RPMI8226 (cell line): ENCODE results near the gene RIN3.

Source experiments
- DNase-seq: peaks from one replicate; pipeline ENCODE4 v3.0.0-alpha.2; 2015

The RIN3 gene

DNA sequence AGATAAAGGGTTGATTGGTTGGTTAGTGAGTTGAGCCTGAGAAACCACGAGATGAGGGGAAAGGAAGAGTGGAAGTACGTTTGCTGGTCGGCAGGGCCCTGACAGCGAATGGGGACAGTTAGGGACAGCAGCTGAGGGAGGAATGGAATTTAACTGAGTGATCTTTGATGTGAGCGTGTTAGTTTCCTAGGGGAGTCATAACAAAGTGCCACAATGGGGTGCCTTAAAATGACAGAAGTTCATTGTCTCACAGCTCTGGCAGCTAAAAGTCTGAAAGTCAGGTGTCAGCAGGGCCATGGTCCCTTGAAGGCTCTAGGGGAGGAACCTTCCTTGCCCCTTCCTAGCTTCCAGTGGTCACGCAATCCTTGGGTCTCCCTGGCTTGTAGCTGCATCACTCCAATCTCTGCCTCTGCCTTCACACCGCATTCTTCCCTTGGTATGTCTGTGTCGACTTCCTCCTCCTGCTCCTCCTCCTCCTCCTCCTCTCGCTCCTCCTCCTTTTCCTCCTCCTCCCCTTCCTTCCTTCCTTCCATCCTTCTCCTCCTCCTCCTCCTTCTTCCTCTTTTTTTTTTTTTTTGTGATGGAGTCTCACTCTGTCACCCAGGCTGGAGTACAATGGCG lies 26.0 kb upstream of the RIN3 start:
- DNase-seq: no peak

- no peak for DNase-seq
These were observed 24.0 kb upstream of the RIN3 start for GRCh38 chr14:92489394-92490238.

DNA sequence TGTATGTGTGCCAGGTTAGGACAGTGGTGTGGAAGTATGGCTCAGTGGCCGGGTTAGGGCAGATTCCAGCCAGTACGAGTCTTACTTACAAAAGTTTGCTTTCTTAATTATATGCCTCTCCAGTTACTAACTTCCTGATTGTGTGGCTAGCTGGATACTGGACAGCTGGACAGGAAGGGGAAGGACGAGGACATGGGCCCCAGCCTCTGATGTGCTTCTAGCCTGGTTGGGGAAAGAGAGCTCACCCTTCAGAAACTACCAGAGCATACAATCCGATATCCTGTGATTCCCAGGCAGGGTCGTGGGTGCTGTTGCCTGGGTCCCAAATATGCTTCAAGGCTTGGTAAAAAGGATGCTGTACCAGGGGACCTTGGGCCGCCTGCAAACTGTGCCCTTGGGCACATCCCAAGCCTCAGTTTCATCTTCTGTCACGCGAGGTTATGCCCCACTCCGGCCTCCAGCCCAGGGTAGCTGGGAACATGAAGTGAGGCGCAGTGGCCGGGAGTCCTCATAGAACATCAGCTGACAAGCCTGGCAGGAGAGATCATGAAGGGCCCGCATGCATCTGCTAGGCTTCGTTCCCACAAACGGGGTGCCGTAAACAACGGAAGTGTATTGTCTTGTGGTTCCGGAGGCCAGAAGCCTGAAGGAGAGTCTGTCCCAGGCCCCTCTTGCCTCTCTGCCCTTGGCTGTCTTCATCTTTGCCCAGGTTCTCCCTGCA lies 23.2 kb upstream of the RIN3 start:
- DNase-seq: no peak

GRCh38 chr14:92491782-92492181 lies 21.8 kb upstream of the RIN3 start:
- DNase-seq: no peak

GRCh38 chr14:92492258-92492657 lies 21.3 kb upstream of the RIN3 start:
- no peak for DNase-seq

- no peak for DNase-seq
These were observed 20.6 kb upstream of the RIN3 start for GRCh38 chr14:92493024-92493423.

DNA sequence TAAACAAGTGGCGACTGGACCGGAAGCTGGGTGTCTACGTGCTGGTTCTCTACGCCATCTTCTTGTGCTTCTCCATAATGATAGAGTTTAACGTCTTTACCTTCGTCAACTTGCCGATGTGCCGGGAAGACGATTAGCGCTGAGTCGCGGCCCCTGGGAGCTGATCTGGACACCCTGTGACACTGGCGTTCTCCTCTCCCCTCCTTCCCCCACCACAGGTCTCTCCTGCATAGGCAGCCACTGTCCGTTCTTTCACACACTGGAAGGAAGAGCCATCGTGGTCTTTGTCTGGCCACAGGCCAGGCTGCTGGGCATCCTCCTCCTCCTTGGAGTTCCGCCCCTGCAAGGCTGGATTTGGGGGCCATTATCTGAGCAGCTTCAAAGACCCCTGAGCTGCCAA lies 20.1 kb upstream of the RIN3 start:
- DNase-seq: no peak

DNA sequence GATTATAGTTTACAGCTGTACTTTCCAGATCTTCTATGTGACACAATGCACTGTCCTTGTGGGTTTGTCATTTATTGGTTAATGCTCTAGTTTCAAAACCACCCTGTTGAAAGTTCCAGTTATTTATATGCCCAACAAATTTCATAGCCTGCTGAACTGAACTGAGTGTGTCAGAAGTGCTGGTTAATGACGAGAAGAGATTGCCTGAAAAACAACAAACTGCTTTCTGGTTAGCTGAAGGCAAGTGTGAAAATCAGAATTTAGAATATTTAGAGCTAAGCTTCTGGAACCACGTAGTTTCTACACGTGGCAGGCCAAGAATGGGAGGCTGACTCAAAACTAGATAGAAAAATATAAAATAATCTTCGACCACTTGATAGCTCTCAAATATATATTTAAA lies 19.1 kb upstream of the RIN3 start:
- no peak for DNase-seq

- no peak for DNase-seq
These were observed 18.6 kb upstream of the RIN3 start for GRCh38 chr14:92495027-92495426.

DNA sequence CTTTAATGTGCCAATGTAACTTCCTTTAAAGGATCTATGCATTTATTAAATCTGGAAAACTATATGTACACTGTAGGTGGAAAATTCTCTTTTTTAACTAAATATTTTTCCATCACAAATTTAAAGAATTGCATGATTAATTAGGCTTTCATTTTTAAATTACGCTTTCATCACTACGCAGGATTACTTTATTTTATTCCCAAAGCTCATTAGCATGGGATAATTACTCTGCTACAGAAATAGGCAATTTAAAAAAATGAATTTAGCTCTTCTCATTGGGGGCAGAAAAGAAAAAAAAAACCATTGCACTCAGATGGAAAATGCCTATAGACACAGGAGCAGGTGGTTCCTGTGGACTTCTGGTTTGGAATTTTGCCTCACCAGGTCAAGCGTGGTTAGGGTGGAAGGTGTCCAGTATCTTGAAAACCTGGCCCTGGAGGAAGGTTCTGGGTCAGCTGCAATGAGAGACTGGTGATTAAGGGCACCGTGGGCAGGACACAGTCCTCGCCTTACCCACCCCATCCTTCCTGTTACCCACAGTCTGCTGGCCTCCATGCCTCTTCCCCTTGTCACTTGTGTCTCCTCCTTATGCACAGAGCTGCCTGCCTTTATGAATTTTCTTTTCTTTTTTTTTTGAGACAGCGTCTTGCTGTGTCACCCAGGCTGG lies 17.3 kb upstream of the RIN3 start:
- no peak for DNase-seq

DNA sequence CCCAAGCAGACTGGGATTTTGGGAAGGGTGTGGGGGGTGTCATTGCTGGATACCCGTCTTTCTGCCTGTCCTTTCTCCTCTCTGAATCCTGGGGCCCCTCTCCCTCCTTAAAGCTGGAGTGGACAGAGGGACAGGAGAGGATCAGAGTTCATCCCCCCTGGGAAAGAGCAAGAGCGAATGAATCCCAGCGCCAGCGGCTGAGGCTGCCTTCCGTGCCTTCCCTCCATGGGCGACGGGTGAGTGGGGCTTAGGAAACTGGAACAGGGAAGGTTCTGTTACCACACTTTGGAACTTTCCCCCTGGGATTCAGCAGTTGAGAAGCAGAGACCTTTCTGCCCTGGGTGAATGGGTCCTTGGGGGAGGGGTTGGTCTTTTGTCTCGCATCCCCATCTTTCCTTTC lies 16.2 kb upstream of the RIN3 start:
- DNase-seq: no peak

DNA sequence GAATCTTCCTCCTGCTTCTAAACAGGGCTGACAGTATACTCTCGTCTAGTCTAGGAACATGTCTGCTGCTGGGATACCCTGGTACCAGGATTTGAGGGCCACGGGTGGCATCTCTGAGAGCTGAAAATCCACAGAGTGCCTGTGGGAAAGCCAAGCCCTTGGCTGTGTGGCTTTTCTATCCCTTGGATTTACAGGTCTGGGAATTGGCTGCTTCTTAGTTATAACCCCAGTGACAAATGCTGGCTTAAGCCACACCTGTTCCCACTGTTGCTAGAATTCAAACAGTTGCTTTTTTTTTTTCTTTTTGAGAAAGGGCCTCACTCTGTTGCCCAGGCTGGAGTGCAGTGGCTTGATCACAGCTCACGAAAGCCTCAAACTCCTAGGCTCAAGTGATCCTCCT lies 14.3 kb upstream of the RIN3 start:
- DNase-seq: no peak

DNA sequence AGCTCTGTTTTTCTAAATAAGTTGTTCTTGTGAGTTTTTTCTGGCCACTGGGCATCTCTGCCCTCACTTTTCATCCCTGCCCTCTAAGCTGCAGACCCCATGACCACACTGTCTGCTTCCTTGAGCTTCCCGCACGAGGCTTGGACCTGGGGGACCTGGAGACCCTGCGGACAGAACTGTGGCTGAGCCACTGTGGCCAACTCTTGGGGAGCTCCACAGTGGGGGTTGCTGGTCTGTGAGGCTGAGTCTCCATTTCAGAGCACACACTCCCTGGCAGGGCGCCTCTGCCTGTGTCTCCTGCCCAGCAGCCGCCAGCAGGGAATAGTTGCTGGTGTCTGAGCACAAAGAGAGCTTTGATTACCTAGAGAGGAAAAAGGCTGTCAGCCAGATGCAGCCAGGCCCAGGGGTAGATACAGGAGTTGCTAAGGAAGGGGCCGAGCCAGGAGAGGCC lies 13.1 kb upstream of the RIN3 start:
- no peak for DNase-seq

GRCh38 chr14:92501891-92502351 lies 11.7 kb upstream of the RIN3 start:
- DNase-seq: no peak

- no peak for DNase-seq
These were observed 10.9 kb upstream of the RIN3 start for GRCh38 chr14:92502541-92503286.

GRCh38 chr14:92503756-92504491 lies 9.7 kb upstream of the RIN3 start:
- DNase-seq: no peak

DNA sequence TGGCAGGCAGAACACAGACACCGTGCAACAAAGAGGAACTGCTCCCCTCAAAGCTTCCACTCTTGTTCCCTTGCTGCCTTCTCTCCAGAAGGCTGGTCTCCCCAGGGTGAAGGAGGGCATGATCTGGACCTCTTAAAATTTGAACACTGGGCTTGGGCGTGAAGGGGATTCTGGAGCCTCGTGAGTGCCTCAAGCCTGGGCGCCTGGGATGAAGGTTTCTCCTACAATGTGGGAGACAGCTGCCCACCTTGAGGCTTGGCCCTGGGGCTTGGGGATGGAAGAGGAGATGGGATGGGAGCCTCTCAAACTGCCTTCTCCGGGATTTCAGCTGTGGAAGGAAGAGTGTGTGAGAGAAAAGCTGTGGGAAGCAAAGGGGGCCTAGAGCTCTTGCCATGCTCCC lies 7.8 kb upstream of the RIN3 start:
- no peak for DNase-seq

DNA sequence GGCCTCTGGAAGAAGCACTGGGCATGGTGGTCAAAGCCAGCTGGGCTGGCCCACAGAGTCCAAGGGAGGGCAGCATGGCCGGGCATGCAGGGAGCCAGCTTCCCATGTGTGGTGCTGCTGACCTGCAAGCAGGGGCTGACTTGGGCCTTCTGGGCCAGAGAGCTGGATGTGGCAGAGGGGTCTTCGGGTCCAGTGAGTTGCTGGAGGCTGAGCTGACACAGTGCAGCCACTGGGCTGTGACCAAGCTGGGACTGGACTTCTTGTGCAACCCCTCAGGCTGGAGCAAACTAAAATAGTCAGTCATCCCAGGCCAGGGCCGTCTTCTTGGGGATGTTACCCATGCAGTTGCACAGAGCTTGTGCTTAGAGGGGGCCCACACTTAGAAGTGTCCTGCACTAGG lies 7.3 kb upstream of the RIN3 start:
- DNase-seq: no peak

DNA sequence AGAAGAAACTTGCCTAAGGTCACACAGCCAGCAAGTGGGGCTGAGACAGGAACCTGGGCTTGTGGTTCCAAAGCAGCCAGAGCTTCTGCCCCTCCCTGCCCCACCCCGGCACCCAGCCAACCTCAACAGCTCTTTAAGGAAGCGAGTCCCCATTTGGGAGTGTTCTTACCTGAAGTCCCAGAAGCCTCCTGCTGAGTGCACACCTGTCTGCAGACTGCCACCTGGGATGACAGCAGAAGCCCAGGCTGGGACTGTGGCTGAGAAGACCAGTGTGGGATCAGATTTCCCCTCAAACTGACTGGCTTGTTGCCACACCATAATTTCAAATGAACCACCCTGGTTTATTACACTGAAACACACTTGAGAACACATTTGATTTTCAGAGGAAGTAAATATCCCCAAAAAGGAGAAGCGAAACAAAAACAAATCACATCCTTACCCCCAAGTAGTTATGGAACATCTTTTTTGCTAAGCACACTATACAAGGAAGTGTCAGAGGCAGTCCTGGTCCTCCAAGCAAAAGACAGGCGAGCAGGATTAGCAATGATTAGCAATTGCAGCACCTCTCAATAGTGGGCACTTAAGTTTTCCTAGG lies 6.3 kb upstream of the RIN3 start:
- peak; percentile 74 for DNase-seq

GRCh38 chr14:92510972-92511371 lies 2.6 kb upstream of the RIN3 start:
- DNase-seq: no peak
